ENCODE measurements around the gene KCNC3. TPM values are rescaled to one million over a fixed set of nuclear protein-coding genes. Genes with fewer than 3 reads are reported as not detected.

The KCNC3 gene
- total and polyA plus RNA-seq, 12 donors = 0.17 to 7.3 (median 1.4) TPM

DNA sequence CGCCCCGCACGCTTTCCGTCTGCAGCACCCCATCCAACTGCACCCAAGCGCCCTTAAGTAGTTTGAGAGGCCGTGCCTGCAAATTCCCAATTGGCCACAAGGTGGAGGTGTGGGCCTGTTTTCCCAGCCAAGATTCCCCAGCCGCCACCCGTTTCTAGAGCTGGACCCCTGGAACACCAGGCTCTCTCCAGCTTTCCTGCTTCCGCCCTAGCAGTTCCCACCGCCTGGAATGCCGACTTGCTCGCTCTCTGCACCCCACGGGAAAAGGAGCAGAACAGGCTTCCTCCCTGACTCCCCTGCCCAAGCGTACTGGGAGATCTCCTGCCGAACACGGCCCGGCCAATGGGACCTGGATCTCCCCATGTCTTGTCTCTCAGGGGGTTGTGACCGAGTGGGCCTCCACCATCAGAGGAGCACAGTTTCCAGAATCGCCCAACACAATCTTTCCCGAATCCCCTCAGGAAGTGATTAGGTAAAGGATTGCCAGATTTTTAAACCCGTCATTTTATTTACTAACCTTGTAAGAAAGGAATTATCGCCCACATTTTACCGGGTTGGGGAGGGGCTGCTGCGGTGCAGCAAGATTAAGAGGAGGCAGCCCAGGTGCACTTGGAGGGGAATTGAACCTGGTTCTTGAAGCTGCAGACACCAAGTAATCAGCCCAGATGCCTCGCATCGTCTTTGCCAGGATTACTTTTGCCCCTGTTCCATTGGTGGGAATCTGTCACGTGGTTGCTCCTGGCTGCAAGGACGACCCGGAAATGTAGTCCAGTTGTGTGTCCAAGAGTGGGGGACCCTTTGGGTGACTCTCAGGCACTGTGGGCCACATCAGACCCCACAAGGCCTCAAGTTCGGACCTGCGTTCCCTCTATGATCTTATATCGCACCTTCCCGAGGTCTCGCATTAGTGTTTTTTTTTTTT, 39.7 kb upstream of the KCNC3 start:
- Histone ChIP-seq H3K27me3 (no peaks in the 10 kb centered on the region), H3K4me1 (replicated peaks in 1 of 2) (no peaks in the 10 kb centered on the region), H3K36me3 (replicated peaks in 1 of 2) (no peaks in the 10 kb centered on the region), H3K27ac (peak overlapping the region in 3 of 5 donors; percentile 40 to 75 (median 74)), H3K9me3 (replicated peaks in 1 of 3) (no peaks in the 10 kb centered on the region), H3K4me3 (peak overlapping the region in 3 of 4 donors; percentile 51 to 85 (median 55))
- TF ChIP-seq CTCF (IDR thresholded peaks at IDR 0.05) (peak; percentile 83 to 94 (median 88)), POLR2A (IDR thresholded peaks at IDR 0.05) (no peak)
- intact Hi-C loops (cut with DNase I) = loop anchor here (5.0 kb wide), 2 partner anchors 48 to 93 kb away; partner anchors contain the start of gene SPIB (in 1 of the 2)
- WGBS, 4 donors = 7 to 12% (median 10%) methylated on average over 28 to 34 of the region's 34 CpGs
- DNase-seq = peak; percentile 84 to 95 (median 88)

DNA sequence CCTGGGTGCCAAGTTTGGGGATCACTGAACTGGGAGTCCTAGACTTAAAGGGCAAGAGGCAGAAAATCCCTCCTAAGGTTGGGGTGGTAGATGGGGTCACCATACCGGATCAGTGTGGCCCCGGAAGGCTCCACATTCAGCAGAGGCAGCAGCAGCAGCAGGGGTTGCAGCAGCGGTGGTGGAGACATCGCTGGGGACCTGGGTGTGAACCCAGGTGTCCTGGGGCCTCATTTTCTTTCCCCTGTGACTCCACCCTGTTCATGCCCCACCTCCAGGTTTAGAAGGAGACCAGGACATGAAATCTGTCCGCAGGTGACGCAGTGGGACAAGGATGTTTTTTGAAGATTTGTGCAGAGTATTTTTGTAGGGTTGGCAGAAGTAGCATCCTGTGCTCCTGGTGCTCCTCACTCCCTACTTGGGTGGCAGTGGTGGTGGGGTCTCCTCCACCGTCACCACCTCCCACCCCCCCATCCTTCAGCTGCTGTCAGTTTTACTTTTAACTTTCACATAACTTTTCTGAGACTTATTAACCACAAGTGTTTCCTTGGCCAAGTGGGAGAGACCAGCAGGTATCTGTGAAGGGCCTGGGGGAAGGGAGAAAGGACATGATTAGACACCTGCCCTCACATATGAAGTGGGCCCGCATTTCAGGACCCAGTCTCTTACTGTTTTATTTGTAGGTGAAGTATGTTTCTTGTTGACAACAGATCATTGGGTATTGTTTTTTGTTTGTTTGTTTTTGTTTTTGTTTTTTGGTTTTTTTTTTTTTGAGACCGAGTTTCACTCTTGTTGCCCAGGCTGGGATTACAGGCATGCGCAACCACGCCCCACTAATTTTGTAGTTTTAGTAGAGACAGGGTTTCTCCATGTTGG, 36.5 kb upstream of the KCNC3 start, which contains the start of gene NAPSA:
Gene NAPSA (minus strand): TSS at position 206 of the 873 bp plus-strand sequence. CDS start 18 bp downstream, at position 188.
- no peak within 1 kb of the TSS for H3K4me3 ChIP-seq
- no peaks in the 10 kb centered on the region for H3K27me3 ChIP-seq
- DNase-seq = no peak
- H3K9me3 ChIP-seq (replicated peaks in 1 of 3) = no peaks in the 10 kb centered on the region
- H3K27ac ChIP-seq = no peak within 1 kb of the TSS
- no peaks in the 10 kb centered on the region for H3K4me1 ChIP-seq (replicated peaks in 1 of 2)
- TF ChIP-seq CTCF (IDR thresholded peaks at IDR 0.05) (no peak), POLR2A (IDR thresholded peaks at IDR 0.05) (no peak)
- WGBS, 4 donors = 77 to 84% (median 80%) methylated on average over 11 of the region's 11 CpGs
- intact Hi-C loops (cut with DNase I) = loop anchor here (2.0 to 5.0 kb wide), 3 partner anchors 49 to 97 kb away; partner anchors contain the start of gene SPIB (in 1 of the 2)
- H3K36me3 ChIP-seq (replicated peaks in 1 of 2) = no peaks in the 10 kb centered on the region

DNA sequence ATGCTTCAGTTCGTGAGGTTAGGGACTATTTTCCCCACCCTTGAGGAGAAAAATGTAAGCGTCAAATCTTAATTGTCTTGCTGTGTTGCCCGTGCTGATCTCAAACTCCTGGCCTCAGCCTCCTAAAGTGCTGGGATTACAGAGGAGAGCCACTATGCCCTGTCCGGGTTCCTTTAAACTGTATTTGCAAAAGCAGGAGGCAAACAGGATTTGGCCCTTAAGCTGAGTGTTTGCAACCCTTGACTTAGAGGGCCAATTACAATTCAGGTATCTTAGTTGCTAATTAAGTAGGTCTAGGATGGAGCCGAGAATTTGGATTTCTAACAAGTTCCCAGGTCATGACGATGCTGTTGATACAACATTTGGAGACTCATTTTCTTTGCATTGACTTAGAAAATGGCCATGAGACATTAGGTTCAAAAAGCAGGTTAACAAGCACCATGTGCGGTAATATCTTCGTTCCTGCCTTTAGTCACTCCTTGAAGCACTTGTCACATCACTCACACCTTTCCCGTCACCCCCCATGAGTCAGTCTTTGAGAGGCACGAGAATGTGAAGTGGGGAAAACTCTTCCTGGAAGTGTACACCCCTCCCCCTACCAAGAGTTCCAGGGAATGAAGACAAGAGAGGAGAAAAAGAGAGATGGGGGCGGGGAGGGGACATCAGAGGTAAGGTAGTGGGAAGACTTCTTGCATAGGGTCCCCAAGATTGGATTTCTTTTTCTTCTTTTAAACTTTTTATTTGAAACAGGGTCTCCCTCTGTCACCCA, 33.7 kb upstream of the KCNC3 start:
- TF ChIP-seq CTCF (IDR thresholded peaks at IDR 0.05) (no peak), POLR2A (IDR thresholded peaks at IDR 0.05) (no peak)
- intact Hi-C loops (cut with DNase I) = no loop called here
- Histone ChIP-seq H3K9me3 (replicated peaks in 1 of 3) (no peaks in the 10 kb centered on the region), H3K4me3 (no peak overlapping the region), H3K36me3 (replicated peaks in 1 of 2) (no peaks in the 10 kb centered on the region), H3K4me1 (replicated peaks in 1 of 2) (no peaks in the 10 kb centered on the region), H3K27me3 (no peaks in the 10 kb centered on the region), H3K27ac (no peak overlapping the region)
- 60 to 62% (median 61%) methylated on average over 11 of the region's 11 CpGs for WGBS, 4 donors
- DNase-seq = no peak

Measured in adrenal gland (tissue), 12 donors.